ENCODE measurements around the gene TRMT11.
A peak's percentile ranks its signal among the peaks of the same experiment; 100 is the strongest.
"Not testable (repeated sequence)": the region's sequence is repeated elsewhere in the genome, so short reads cannot be mapped to it uniquely, and the experiment has no call there.

Gene TRMT11

DNA sequence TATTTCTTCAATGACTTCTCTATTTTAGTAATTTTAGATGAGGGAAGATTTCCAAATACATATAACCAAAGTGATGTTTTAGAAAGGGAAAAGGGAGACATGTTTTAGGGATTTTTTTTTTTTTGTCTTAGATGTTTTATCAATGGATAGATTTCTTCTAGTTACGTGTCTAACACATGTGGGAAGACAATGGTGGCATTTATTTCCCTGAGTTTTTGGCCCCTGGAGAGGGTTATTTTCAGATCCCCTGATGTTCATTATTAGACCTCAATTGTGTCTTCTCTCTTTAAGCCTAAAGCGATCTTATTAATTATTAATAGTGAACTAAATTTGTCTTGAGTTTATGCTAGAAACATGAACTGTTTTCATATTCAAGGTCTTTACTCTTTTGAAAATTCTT is 30.3 kb downstream of the TRMT11 start:
- no peak for DNase-seq (ENCODE audit: low read depth)
- TF ChIP-seq, protein P1, sequence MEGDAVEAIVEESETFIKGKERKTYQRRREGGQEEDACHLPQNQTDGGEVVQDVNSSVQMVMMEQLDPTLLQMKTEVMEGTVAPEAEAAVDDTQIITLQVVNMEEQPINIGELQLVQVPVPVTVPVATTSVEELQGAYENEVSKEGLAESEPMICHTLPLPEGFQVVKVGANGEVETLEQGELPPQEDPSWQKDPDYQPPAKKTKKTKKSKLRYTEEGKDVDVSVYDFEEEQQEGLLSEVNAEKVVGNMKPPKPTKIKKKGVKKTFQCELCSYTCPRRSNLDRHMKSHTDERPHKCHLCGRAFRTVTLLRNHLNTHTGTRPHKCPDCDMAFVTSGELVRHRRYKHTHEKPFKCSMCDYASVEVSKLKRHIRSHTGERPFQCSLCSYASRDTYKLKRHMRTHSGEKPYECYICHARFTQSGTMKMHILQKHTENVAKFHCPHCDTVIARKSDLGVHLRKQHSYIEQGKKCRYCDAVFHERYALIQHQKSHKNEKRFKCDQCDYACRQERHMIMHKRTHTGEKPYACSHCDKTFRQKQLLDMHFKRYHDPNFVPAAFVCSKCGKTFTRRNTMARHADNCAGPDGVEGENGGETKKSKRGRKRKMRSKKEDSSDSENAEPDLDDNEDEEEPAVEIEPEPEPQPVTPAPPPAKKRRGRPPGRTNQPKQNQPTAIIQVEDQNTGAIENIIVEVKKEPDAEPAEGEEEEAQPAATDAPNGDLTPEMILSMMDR (IDR thresholded peaks at IDR 0.05; ENCODE audit: low read length, missing control alignments): no peak
- no peak overlapping the region for H3K4me3 ChIP-seq (replicated peaks; ENCODE audit: low read depth, low read length)

DNA sequence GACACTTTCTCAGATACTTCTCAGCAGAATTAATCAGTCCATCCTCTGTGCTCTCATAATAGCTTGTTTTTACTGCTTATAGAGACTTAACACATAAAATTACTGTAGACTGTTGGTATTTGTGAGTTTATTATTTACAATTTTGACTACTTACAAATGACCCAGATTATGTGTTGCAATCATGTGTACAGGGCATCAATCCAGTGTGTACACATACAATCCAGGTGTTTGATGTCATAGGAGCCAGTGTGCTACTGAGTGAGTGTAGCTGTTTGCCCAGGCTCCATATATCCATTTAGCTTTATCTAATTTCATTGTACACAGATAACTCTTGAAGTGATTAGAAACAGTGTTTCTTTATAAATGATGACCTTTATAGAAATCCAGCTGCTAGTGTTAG is 31.3 kb downstream of the TRMT11 start:
- TF ChIP-seq, protein P1 (IDR thresholded peaks at IDR 0.05; ENCODE audit: low read length, missing control alignments): no peak
- DNase-seq (ENCODE audit: low read depth): no peak
- H3K4me3 ChIP-seq (replicated peaks; ENCODE audit: low read depth, low read length): no peak overlapping the region

DNA sequence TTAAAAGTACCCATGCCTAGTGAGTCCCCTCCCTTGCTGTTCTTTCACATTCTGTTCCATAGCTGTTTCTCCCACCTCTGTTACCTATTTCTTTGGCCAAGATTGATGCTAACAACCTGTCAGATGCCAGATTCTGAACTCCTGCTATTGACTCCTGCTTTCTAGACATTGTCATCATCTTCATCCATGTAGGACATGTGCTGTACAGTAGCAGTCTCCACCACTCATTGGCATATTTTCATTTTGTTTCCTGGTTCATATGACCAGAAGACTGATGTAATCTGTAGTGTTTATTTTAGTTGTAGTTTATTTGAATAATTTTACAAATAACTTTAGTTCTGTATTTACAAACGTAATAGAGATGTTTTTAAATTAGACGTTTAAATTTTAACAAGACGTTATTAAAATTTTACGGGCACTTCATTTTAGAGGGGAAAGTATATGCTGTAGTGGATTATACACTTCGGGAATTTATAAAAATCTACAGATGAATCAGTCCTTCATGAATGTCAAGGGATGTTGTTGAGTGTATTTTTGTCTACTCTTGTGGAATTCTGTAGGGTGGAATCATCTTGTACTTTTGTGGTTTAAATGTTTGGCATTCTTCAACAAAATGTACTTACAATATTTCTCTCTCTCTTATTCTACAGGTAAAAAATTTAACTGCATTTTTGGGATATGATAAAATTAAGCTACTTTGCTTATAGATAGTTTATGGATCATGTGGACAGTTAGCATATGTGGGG is 34.1 kb downstream of the TRMT11 start:
- no peak overlapping the region for H3K4me3 ChIP-seq (replicated peaks; ENCODE audit: low read depth, low read length)
- TF ChIP-seq, protein P1 (IDR thresholded peaks at IDR 0.05; ENCODE audit: low read length, missing control alignments): no peak
- no peak for DNase-seq (ENCODE audit: low read depth)

DNA sequence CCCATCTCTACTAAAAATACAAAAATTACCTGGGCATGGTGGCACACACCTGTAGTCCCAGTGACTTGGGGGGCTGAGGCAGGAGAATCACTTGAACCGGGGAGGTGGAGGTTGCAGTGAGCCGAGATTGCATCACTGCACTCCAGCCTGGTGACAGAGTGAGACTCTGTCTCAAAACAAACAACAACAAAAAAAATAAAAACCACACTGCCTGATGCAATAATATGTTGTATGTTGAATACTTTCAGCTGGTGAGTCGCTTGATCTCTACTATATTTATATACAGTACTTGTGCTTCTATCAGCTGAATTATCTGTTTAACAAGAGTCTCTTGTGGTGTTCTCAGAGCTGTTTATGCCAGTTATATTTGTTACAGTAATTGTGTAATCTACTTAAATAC is 37.1 kb downstream of the TRMT11 start:
- DNase-seq (ENCODE audit: low read depth): peak; percentile 30
- not testable (repeated sequence) for H3K4me3 ChIP-seq (replicated peaks; ENCODE audit: low read depth, low read length)

DNA sequence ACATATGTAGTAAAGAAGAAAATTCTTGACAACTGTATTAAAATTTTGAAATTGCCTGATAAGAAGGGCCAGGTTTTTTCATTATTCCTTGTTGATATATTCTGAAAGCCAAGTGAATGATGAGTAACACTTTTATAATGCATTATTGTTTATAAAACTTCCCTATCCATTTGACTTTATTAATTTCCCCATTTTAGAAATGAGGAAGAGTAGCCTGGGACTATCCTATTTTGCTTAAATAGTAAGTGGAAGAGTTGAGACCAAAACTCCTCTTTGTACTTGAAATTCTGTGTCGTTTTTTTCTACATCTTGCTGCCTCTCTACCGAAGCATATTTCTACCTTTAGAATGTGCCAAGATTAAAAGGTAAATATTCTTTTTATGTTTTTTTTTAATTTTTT is 39.7 kb downstream of the TRMT11 start:
- TF ChIP-seq, protein P1 (IDR thresholded peaks at IDR 0.05; ENCODE audit: low read length, missing control alignments): no peak
- DNase-seq (ENCODE audit: low read depth): no peak
- no peak overlapping the region for H3K4me3 ChIP-seq (replicated peaks; ENCODE audit: low read depth, low read length)

DNA sequence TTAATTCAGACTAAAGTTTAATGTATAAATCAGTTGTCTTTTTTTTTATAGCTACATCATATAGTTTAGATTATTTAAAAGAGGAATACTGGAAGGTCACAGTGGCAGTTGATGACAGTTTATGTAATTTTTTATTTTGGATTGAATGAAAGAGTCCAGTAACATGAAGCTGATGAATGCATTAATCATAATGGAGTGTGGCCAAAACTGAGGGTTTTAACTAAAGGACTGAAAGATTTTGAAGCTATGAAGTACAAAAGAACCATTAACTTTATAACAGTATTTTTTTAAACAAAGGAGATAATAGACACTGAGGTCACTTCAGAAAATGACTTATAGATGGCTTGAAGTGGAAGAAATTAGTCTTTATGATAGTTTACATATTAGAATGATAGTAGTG is 41.3 kb downstream of the TRMT11 start:
- TF ChIP-seq, protein P1 (IDR thresholded peaks at IDR 0.05; ENCODE audit: low read length, missing control alignments): no peak
- no peak for DNase-seq (ENCODE audit: low read depth)
- H3K4me3 ChIP-seq (replicated peaks; ENCODE audit: low read depth, low read length): no peak overlapping the region

DNA sequence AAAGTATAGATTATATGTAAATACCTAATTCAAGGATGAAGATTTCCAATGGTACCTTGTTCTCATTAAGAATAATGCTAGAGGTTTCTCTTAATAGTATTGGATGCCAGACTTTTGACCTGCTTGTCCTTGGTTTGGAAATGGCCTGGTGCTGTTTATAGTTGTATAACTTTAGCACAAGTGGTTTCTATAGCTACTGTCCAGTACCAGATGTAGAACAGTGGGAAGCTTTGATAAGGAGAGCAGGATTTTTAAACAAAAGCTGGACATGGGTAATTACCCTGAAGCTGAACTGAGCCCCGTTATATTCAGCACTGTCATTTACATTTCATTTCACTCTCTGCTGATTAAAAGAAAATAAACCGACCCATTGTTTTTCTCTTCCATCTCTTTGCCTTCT is 43.7 kb downstream of the TRMT11 start:
- DNase-seq (ENCODE audit: low read depth): no peak
- TF ChIP-seq, protein P1 (IDR thresholded peaks at IDR 0.05; ENCODE audit: low read length, missing control alignments): no peak

More for the DNA sequence above, 43.7 kb downstream of the TRMT11 start:
- H3K4me3 ChIP-seq (replicated peaks; ENCODE audit: low read depth, low read length): no peak overlapping the region

Measured in fibroblast of pulmonary artery (primary cell).